Motor neuron (in vitro differentiated cells): ENCODE measurements around the gene XDH. TPM values are rescaled to one million over a fixed set of nuclear protein-coding genes. Genes with fewer than 3 reads are reported as not detected.

Experiments
- ATAC-seq, 8 experiments: fragments of 200-7000 bp; cut with Tn5 transposase; replicated peaks in 6 of 8; 2 replicates each; pipeline ENCODE4 v1.8.0; 2021; ENCODE audit warnings: mild to moderate bottlenecking in 8 of 8, moderate library complexity in 8 of 8
- H3K27ac ChIP-seq, 2 donors: fragments of 250-450 bp; sonication (Bioruptor Pico); 2 replicates each; pipeline ENCODE4 v1.9.0; 2021; ENCODE audit warnings: antibody characterized with exemption in 2 of 2, mild to moderate bottlenecking in 2 of 2, moderate library complexity in 1 of 2
- H3K4me1 ChIP-seq, 2 donors: fragments of 250-450 bp; sonication (Bioruptor Pico); replicated peaks in 1 of 2; 2 replicates each; pipeline ENCODE4 v1.6.1; 2021; ENCODE audit warnings: antibody characterized with exemption in 2 of 2, mild to moderate bottlenecking in 2 of 2, moderate library complexity in 1 of 2
- H3K4me3 ChIP-seq, 5 donors: fragments of 250-450 bp; sonication (Bioruptor Pico); 2 replicates each; pipeline ENCODE4 v1.9.0; 2021; ENCODE audit warnings: antibody characterized with exemption in 5 of 5, mild to moderate bottlenecking in 5 of 5, moderate library complexity in 4 of 5
- WGBS, 10 experiments: fragments of 450-650 bp; shearing (Covaris generic); methylation state at CpG; one replicate each; pipeline ENCODE4 v1.0.0; 2022; 5-methylcytosine and 5-hydroxymethylcytosine counted together
- in situ Hi-C, 9 experiments: fragments of 400-800 bp; cut with MboI; loops; one replicate each; pipeline ENCODE4 v1.15.0; 2021; ENCODE audit warnings: low sequenced_read_pairs in 9 of 9, low pct_unique_long_range_greater_than_20kb in 2 of 9; ENCODE audit not compliant: unreplicated experiment in 9 of 9
- total RNA-seq, 8 experiments: library from RNA; unstranded; fragments of 300-600 nt; gene quantifications; 2 replicates each; pipeline versions ENCODE4 v1.2.3 to v1.2.4, GENCODE V29; 2022

The XDH gene
- under 1 TPM in 6 of 8 experiments, not detected in 2; 0.10 to 0.57 (median 0.40) TPM for total RNA-seq

DNA sequence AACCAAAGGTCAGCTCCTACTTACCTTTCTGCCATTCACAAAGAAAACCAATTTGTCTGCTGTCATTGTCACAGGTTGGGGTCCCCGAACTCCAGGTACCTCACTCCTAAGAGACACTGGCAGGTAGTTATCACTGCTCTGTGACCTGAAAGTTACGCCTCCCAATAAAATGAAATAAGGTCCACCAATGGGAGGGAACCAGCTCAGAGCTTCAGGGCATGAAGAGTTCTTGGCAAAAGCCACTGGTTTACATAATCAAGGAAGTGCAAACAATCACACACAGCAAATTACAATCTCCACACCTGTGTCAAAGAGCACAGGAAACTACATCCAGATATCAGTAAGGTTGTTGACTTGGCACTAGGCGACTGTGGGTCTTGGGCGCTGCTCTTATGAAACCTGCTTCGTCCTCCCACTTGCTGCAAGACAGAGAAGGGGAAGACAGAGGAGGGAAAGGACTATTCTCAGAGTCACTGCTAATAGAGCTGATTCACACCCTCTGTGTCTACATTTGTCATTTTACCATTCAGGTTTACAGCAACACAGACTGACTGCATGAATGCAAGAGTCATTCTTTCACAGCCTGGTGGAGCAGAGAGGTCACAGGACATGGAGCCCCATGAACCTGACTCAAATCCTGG is at the start of gene XDH:
TSS of gene XDH (minus strand) at position 142 of the 641 bp plus-strand sequence. CDS start at position 66, 76 bp downstream.
- no peaks in the 10 kb centered on the region for H3K4me1 ChIP-seq
- no peak within 1 kb of the TSS for H3K27ac ChIP-seq
- H3K4me3 ChIP-seq: no peak within 1 kb of the TSS
- in situ Hi-C loops: no loop called here
- WGBS, 10 experiments: 0 to 87% (median 68%) methylated on average over 1 to 5 of the region's 5 CpGs; no CpG with 5 or more reads in 1 of the 10 experiments
- peak in 2 of 8 experiments; percentile 45 to 63 for ATAC-seq

DNA sequence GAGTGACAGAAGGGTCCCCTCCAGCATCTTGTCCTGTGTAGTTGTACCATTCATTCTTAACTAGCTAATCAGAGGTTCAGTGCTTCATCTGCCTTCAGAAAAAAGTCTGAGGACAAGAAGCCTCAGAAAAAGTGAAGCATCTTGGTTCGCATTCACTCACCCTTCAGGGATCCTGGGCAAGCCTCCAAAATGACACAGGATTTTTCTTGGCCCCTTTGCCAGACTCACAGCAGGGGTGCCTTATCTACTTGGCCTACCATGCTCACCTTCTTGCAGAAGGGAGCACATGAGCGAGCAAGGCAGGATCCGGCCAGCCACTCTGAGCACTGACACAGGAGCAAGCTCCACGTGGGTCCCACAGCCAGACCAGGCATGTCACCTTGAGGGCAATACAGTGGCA is 43.1 kb upstream of the XDH start:
- ATAC-seq: no peak
- Histone ChIP-seq H3K27ac (no peak overlapping the region), H3K4me3 (no peak overlapping the region), H3K4me1 (no peaks in the 10 kb centered on the region)
- in situ Hi-C loops: no loop called here
- WGBS, 10 experiments: 20 to 100% (median 83%) methylated on average over 1 to 2 of the region's 4 CpGs; no CpG with 5 or more reads in 7 of the 10 experiments

DNA sequence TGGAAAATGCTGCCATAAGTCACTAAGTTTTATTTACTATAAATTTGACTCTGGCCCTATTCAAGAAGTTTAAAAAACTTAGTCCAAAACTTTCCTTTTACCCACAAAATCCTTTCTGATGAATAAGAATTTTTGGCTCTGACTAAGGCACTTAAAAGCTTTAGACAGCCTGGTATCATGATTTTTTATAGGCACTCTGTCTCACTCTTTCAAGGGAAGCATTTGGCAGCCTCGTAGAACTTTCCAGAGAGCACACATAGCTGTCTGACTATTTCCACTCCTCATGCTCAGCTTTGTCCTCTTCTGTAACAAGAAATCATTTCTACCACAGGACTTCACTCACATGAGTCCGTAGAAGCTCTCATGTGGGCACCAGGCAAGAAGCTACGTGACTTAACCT is 32.3 kb upstream of the XDH start:
- in situ Hi-C loops: no loop called here
- 0 to 100% (median 37%) methylated on average over 1 to 3 of the region's 3 CpGs; no CpG with 5 or more reads in 2 of the 10 experiments for WGBS, 10 experiments
- Histone ChIP-seq H3K27ac (no peak overlapping the region), H3K4me1 (no peaks in the 10 kb centered on the region), H3K4me3 (no peak overlapping the region)
- no peak for ATAC-seq

DNA sequence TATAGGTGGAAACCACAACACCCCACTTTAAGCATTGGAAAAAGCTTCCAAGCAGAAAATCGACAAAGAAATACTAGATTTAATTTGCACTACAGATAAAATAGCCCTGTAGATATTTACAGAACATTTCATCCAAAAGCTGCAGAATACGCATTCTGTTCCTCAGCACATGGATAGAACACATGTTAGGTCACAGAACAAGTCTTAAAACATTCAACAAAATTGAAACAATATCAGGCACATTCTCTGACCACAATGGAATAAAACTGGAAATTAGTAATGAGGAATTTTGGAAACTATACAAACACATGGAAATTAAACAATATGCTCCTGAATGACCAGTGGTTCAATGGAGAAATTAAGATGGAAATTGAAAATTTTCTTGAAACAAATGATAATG is 27.8 kb upstream of the XDH start:
- Histone ChIP-seq H3K4me3 (no peak overlapping the region), H3K27ac (no peak overlapping the region), H3K4me1 (no peaks in the 10 kb centered on the region)
- 0 to 93% (median 54%) methylated on average over 1 to 2 of the region's 2 CpGs for WGBS, 10 experiments
- in situ Hi-C loops: no loop called here
- ATAC-seq: no peak

DNA sequence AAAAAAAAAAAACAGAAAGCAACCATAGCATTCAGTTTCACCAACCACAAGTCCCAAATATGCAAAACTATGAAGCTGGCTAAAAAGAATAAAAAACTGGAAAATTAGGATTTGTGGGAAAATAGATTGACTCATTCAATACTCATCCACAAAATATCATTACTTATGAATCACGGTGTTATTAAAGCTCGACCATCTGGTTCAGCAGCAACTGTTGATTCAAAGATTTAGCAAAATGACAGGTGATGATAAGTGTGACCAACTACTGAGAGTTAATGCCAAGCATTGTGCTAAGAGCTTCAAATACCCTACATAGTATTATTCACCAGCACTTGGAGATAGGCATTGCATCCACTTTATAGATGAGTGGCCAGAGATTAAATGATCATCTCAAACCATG is 26.2 kb upstream of the XDH start:
- WGBS, 10 experiments: 0 to 100% (median 70%) methylated on average over 1 to 2 of the region's 2 CpGs; no CpG with 5 or more reads in 1 of the 10 experiments
- in situ Hi-C loops: no loop called here
- H3K4me1 ChIP-seq: no peaks in the 10 kb centered on the region
- H3K27ac ChIP-seq: no peak overlapping the region
- H3K4me3 ChIP-seq: no peak overlapping the region
- ATAC-seq: no peak

DNA sequence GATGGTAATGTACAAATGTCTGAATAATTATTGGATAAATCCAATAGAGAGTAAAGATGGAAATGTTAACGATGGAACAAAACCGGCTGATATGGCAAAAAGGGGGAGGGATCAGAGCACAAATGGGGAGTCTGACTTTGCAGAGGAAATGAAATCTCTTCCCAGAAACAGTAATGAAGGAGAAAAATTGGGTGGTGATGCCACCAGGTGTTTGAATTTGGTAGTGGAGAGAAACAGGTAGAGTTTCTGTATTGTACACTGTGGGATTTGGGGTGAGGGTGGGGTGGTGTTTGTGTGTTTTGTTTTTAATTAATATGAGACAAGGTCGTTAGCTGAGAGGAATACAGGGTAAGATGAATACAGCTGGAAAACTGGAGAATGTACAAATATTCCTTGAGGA is 20.4 kb upstream of the XDH start:
- WGBS, 10 experiments: 26 to 83% (median 57%) methylated on average over 2 to 3 of the region's 3 CpGs; no CpG with 5 or more reads in 1 of the 10 experiments
- no peak overlapping the region for H3K4me3 ChIP-seq
- H3K27ac ChIP-seq: no peak overlapping the region
- ATAC-seq: peak in 1 of 8 experiments; percentile 53
- in situ Hi-C loops: no loop called here
- no peaks in the 10 kb centered on the region for H3K4me1 ChIP-seq

DNA sequence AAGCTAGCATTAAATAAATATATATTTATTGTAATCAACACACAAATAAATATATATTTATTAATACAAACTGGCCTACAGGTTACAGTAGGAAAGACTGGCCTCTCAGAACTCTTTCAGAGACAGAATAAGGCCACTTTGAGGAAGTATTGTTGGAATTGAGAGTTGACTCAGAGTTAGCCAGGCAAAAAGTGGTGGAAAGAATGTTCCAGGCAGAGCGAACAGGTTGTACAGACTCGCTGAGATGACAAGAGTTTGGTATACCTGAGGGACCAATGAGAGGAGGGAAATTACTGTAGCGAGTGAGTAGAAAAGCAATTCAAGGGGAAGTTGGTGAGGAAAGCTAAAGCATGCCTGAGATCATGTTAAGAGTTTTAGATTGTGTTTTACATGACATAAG is 19.0 kb upstream of the XDH start:
- in situ Hi-C loops: no loop called here
- H3K4me1 ChIP-seq: no peaks in the 10 kb centered on the region
- no peak for ATAC-seq
- H3K27ac ChIP-seq: no peak overlapping the region
- WGBS, 10 experiments: 33 to 82% (median 67%) methylated on average over 1 to 3 of the region's 3 CpGs; no CpG with 5 or more reads in 1 of the 10 experiments
- H3K4me3 ChIP-seq: no peak overlapping the region

DNA sequence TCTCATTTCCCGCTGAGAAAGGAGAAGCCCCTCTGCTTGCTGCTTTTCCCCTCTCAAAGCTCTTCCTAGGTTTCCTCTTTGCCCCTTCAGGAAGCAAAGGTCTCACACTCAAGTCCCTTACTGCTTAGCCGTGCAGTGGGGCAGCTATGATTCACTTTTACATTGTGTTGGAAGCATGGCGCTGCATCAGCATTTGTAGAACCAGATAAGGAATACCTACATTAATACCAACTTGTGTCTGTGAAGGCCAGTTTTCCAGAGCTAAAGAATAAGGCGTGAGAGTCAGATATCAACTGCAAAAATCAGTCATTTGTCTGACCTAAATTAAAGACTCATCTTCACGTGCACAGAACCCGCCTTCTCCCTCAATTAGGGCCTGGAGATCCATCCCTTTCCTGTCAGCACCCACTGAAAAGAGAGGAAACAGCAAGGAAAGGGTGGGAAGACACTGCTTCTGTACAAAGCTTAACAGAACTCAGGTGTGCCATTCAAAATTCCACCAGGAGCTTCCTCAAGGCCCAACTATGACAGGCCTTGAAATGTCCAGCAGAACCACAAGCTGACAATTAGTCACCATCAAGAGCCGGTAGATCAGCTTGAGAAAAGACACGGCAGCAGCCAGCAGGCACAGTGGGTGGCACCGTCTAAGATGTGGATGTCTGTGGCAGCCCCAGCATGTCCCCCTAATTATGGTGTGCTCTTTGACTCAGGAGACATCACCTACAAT is 16.1 kb upstream of the XDH start:
- no peak overlapping the region for H3K4me3 ChIP-seq
- WGBS, 10 experiments: 35 to 92% (median 79%) methylated on average over 1 to 9 of the region's 9 CpGs; no CpG with 5 or more reads in 1 of the 10 experiments
- no peak for ATAC-seq
- in situ Hi-C loops: no loop called here
- H3K27ac ChIP-seq: no peak overlapping the region
- H3K4me1 ChIP-seq: no peaks in the 10 kb centered on the region

DNA sequence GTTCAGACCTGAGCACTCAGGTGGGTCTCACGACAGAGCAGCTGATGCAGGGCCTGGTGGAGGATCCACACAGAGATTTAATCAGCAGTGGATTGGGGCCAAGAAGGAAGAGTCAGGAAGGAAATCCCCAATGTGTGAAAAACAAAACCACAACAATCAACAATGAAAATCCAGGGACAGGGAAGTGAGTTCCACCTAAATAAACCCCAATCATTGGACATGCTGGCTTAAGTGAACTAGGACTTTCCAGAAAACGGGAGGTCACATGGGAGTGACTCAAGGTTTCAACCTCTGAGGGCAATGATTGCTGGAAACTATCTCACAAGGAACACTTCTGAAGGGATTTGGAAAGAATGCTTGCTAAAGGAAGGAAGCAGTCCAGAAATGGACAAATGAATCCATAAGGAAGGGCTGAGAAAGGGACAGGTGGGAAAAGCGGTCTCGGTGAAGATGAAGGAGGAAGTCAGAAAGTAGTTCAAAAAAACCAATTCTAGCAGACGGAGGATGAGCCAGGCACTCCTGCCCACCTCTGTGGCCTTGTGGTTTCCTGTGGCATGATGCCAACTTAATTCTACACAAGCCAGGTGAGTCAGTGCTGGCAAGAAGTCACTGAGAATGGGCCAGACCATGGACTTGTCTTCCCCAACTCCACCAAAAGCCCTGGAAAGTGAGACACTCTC is 15.4 kb upstream of the XDH start:
- Histone ChIP-seq H3K4me1 (no peaks in the 10 kb centered on the region), H3K27ac (no peak overlapping the region), H3K4me3 (no peak overlapping the region)
- WGBS, 10 experiments: 34 to 92% (median 74%) methylated on average over 2 to 5 of the region's 5 CpGs; no CpG with 5 or more reads in 2 of the 10 experiments
- in situ Hi-C loops: no loop called here
- ATAC-seq: no peak

DNA sequence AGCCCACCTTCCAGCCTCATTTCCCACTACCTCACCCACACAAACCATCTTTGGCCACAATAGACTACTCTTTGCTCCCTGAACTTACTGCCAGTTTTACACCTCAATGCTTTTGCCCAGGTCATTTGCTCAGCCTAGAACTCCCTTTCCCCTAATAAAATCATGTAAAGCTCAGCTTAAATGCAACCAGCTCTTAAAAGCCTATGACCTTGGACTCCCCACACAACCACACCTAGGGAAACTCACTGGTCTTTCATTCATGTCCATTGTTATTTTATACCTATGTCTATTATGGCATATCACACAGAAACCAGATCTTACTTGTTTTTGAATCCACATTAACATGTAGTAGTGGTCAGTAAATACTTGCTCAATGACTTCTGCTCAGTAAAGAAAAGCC is 14.5 kb upstream of the XDH start:
- no peak overlapping the region for H3K4me3 ChIP-seq
- ATAC-seq: no peak
- no peak overlapping the region for H3K27ac ChIP-seq
- H3K4me1 ChIP-seq: no peaks in the 10 kb centered on the region
- in situ Hi-C loops: no loop called here

DNA sequence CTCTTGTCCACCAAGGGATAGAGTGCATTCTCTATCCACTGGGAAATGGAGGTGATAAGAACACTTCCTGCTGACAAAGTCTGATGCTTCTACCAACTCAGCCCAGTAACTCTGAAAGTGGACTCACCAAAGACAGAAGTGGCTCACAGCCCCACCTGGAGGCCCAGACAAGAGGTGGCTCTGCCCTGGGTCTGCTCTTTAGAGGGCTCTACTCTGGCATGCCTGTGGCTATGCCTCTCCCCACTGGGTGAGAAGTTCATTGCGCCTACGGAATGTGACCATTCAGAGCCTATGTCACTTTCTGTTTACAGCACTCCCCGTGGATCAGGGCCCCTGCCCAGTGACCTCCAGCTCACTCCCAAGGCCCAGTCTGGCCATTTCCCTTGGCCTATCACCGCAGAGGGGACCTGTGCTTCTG is 13.5 kb upstream of the XDH start:
- WGBS, 10 experiments: 40 to 92% (median 66%) methylated on average over 1 to 4 of the region's 4 CpGs; no CpG with 5 or more reads in 4 of the 10 experiments
- Histone ChIP-seq H3K4me1 (no peaks in the 10 kb centered on the region), H3K27ac (no peak overlapping the region), H3K4me3 (no peak overlapping the region)
- ATAC-seq: peak in 1 of 8 experiments; percentile 32
- in situ Hi-C loops: no loop called here

DNA sequence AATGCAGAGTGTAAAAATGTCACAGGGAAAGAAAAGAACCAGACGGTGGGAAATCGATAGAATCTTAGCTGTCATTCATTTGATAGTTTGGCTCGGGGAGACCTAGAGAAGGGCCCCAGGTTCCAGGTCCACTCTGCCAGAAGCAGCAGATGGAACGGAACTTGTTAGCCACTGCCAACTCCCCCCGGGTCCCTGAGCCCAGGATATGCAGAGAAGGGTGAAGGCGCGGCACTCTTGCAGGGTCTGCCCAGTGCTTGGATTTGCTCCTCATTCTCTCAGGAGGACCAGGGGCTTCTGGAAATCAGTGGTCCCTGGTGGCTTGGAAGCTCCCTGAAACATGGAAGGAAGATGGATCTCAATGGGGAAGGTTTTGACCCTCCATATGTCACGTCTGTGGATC is 11.6 kb upstream of the XDH start:
- in situ Hi-C loops: no loop called here
- ATAC-seq: no peak
- Histone ChIP-seq H3K27ac (no peak overlapping the region), H3K4me1 (no peaks in the 10 kb centered on the region), H3K4me3 (no peak overlapping the region)
- 25 to 96% (median 87%) methylated on average over 2 to 6 of the region's 8 CpGs; no CpG with 5 or more reads in 5 of the 10 experiments for WGBS, 10 experiments

DNA sequence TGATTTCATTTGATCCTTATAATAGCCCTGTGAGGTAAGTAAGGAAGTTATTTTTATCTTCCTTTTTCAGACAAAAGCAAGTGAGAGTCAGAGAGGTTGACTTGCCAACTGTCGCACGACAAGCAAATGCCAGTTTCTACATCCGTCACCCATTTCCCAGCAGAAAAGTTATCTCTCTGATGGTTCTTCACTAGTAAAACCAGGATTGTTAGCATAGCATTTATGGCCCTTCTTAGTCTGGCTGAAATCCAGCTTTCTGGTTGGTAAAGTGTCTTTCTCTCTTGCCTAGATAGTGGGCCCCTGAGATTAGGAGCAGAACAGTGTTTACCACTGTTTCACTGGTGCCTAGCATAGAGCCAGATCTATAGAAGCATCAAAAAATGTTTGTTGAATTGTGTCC is 7.1 kb upstream of the XDH start:
- Histone ChIP-seq H3K4me3 (no peak overlapping the region), H3K27ac (no peak overlapping the region), H3K4me1 (no peaks in the 10 kb centered on the region)
- no peak for ATAC-seq
- in situ Hi-C loops: no loop called here
- 79 to 92% (median 91%) methylated on average over 2 to 3 of the region's 3 CpGs; no CpG with 5 or more reads in 7 of the 10 experiments for WGBS, 10 experiments
